C4-2B (cell line): Measurements from ENCODE around the gene GOLGB1.

Experiments used
- ZFX ChIP-seq: fragments of 450-650 bp; IDR thresholded peaks from 2 replicates; pipeline ENCODE4 v1.6.1; 2017
- TF ChIP-seq, protein P1 (sequence below): fragments of 450-650 bp; conservative IDR thresholded peaks from 2 replicates; pipeline ENCODE4 v1.5.1; 2017; ENCODE audit warnings: mild to moderate bottlenecking

DNA sequence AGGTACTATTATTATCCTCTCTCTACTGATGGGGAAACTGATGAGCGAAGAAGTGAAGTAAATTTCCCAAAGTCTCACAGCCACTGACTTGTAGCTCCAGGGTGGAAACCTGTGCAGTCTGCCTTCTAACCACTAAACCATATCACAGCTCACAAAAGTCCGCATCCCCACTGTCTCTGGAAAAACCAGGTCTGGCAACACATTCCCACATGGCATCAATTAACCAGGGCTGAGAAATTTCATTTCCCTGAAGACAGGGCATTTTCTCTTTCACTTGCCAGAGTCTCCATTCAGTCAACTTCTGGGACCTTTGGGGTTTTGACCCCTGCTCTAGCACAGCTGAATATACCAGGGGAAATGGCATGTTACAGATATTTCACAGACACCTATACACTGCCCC is 129.8 kb downstream of the GOLGB1 start:
- TF ChIP-seq, protein P1, sequence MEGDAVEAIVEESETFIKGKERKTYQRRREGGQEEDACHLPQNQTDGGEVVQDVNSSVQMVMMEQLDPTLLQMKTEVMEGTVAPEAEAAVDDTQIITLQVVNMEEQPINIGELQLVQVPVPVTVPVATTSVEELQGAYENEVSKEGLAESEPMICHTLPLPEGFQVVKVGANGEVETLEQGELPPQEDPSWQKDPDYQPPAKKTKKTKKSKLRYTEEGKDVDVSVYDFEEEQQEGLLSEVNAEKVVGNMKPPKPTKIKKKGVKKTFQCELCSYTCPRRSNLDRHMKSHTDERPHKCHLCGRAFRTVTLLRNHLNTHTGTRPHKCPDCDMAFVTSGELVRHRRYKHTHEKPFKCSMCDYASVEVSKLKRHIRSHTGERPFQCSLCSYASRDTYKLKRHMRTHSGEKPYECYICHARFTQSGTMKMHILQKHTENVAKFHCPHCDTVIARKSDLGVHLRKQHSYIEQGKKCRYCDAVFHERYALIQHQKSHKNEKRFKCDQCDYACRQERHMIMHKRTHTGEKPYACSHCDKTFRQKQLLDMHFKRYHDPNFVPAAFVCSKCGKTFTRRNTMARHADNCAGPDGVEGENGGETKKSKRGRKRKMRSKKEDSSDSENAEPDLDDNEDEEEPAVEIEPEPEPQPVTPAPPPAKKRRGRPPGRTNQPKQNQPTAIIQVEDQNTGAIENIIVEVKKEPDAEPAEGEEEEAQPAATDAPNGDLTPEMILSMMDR, result no peak
- peak; percentile 25; the same call in 1 of the 2 replicates for TF ChIP-seq ZFX
